Neural progenitor cell (in vitro differentiated cells): ENCODE data around the gene FIG4. TPM values are rescaled to one million over a fixed set of nuclear protein-coding genes. Genes with fewer than 3 reads are reported as not detected.

Source experiments
- DNase-seq: peaks from one replicate; pipeline ENCODE4 v3.0.0-alpha.2; 2016; ENCODE audit warnings: low spot score
- H2AFZ ChIP-seq: fragments of 200-600 bp; sonication (generic); replicated peaks from 2 replicates; pipeline ENCODE4 v1.6.1; 2016; ENCODE audit warnings: antibody characterized with exemption
- H3F3A ChIP-seq: fragments of 200-600 bp; sonication (generic); 2 replicates; pipeline ENCODE4 v1.6.1; 2016; ENCODE audit warnings: antibody characterized with exemption, low read depth
- H3K27ac ChIP-seq: fragments of 200-600 bp; sonication (generic); 2 replicates; pipeline ENCODE4 v1.5.1; 2016; ENCODE audit warnings: mild to moderate bottlenecking
- H3K27me3 ChIP-seq: fragments of 200-600 bp; sonication (generic); 2 replicates; pipeline ENCODE4 v1.6.1; 2016; ENCODE audit warnings: mild to moderate bottlenecking, moderate library complexity
- H3K36me3 ChIP-seq: fragments of 200-600 bp; sonication (generic); 2 replicates; pipeline ENCODE4 v1.5.1; 2016
- H3K4me1 ChIP-seq: fragments of 200-600 bp; sonication (generic); 2 replicates; pipeline ENCODE4 v1.6.1; 2016; ENCODE audit warnings: mixed run types
- H3K4me2 ChIP-seq: fragments of 200-600 bp; sonication (generic); 2 replicates; pipeline ENCODE4 v1.6.1; 2016
- H3K4me3 ChIP-seq: fragments of 200-600 bp; sonication (generic); 2 replicates; pipeline ENCODE4 v1.5.1; 2016
- H3K79me2 ChIP-seq: fragments of 200-600 bp; sonication (generic); 2 replicates; pipeline ENCODE4 v1.6.1; 2016; ENCODE audit warnings: low read depth
- H3K9ac ChIP-seq: fragments of 200-600 bp; sonication (generic); 2 replicates; pipeline ENCODE4 v1.6.1; 2016
- H3K9me3 ChIP-seq: fragments of 200-600 bp; sonication (generic); 2 replicates; pipeline ENCODE4 v1.5.1; 2016; ENCODE audit warnings: low read depth
- H4K20me1 ChIP-seq: fragments of 200-600 bp; sonication (generic); 2 replicates; pipeline ENCODE4 v1.6.1; 2016; ENCODE audit warnings: low read depth
- H3K27ac Mint-ChIP-seq: 3 replicates; pipeline ENCODE4 v1.8.0; 2021; ENCODE audit warnings: mixed read lengths
- H3K27me3 Mint-ChIP-seq: 2 replicates; pipeline ENCODE4 v1.8.0; 2022; ENCODE audit warnings: low read depth, mild to moderate bottlenecking, inconsistent platforms, moderate library complexity, mixed read lengths; ENCODE audit not compliant: insufficient read depth
- H3K36me3 Mint-ChIP-seq: 3 replicates; pipeline ENCODE4 v1.8.0; 2021; ENCODE audit warnings: mixed read lengths
- H3K4me1 Mint-ChIP-seq: 3 replicates; pipeline ENCODE4 v1.8.0; 2021; ENCODE audit warnings: mixed read lengths
- H3K4me3 Mint-ChIP-seq: 3 replicates; pipeline ENCODE4 v1.8.0; 2021; ENCODE audit warnings: mild to moderate bottlenecking, moderate library complexity, mixed read lengths
- H3K9me3 Mint-ChIP-seq: 3 replicates; pipeline ENCODE4 v1.8.0; 2020; ENCODE audit warnings: mixed read lengths
- EZH2 ChIP-seq: fragments of 200-600 bp; sonication (generic); IDR thresholded peaks from 2 replicates; pipeline ENCODE4 v1.6.1; 2017; ENCODE audit warnings: antibody characterized with exemption, mild to moderate bottlenecking, moderate library complexity
- EZH2phosphoT487 ChIP-seq: fragments of 200-600 bp; sonication (generic); IDR thresholded peaks from 2 replicates; pipeline ENCODE4 v1.6.1; 2017; ENCODE audit warnings: antibody characterized with exemption
- total RNA-seq: library from RNA; depleted of rRNA; stranded (reverse); fragments of >200 nt; gene quantifications from 2 replicates; pipeline ENCODE4 v1.2.3, GENCODE V29; 2015; ENCODE audit warnings: low replicate concordance
- TF ChIP-seq, protein P1 (sequence below): fragments of 200-600 bp; sonication (generic); IDR thresholded peaks from 2 replicates; pipeline ENCODE4 v1.5.1; 2017; ENCODE audit warnings: antibody characterized with exemption, mild to moderate bottlenecking

Gene FIG4
- total RNA-seq, 1 donor from 2014 or later, result 51.3 TPM

DNA sequence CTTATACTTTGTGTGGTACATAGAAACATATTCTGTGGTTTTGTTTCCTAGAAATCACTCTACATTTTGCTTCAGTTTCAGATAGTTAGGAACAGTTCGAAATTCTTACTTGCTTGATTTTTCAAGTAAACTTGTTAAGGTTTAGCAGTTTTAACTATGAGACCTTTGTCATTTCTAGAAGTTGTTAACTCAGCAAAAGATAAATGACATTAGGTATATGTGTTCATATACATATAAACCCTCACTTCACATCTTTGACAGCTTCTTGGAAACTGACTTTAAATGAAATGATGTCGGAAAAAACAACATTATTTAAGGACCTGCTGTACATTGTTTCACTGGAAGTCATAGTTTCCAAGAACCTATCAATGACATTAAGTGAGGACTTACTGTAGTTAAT is 96.2 kb downstream of the FIG4 start:
- Histone ChIP-seq H3K4me3 (no peak overlapping the region), H3K79me2 (no peaks in the 10 kb centered on the region), H3K27ac (no peak overlapping the region), H3K27me3 (no peaks in the 10 kb centered on the region), H3K4me1 (no peaks in the 10 kb centered on the region), H3F3A (no peaks in the 10 kb centered on the region), H3K4me2 (no peak overlapping the region), H3K9me3 (no peaks in the 10 kb centered on the region), H3K9ac (no peak overlapping the region), H2AFZ (no peak overlapping the region), H3K36me3 (no peaks in the 10 kb centered on the region), H4K20me1 (no peaks in the 10 kb centered on the region)
- H3K36me3 Mint-ChIP-seq, result peaks cover 15% of the 10 kb centered on the region
- H3K4me3 Mint-ChIP-seq, result no peak overlapping the region
- peaks cover 2% of the 10 kb centered on the region for H3K9me3 Mint-ChIP-seq
- no peak overlapping the region for H3K27ac Mint-ChIP-seq
- TF ChIP-seq EZH2phosphoT487, result no peak
- TF ChIP-seq, protein P1, sequence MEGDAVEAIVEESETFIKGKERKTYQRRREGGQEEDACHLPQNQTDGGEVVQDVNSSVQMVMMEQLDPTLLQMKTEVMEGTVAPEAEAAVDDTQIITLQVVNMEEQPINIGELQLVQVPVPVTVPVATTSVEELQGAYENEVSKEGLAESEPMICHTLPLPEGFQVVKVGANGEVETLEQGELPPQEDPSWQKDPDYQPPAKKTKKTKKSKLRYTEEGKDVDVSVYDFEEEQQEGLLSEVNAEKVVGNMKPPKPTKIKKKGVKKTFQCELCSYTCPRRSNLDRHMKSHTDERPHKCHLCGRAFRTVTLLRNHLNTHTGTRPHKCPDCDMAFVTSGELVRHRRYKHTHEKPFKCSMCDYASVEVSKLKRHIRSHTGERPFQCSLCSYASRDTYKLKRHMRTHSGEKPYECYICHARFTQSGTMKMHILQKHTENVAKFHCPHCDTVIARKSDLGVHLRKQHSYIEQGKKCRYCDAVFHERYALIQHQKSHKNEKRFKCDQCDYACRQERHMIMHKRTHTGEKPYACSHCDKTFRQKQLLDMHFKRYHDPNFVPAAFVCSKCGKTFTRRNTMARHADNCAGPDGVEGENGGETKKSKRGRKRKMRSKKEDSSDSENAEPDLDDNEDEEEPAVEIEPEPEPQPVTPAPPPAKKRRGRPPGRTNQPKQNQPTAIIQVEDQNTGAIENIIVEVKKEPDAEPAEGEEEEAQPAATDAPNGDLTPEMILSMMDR, result no peak
- TF ChIP-seq EZH2, result no peak
- H3K27me3 Mint-ChIP-seq, result no peaks in the 10 kb centered on the region
- DNase-seq, result no peak
- H3K4me1 Mint-ChIP-seq, result peaks cover 7% of the 10 kb centered on the region

DNA sequence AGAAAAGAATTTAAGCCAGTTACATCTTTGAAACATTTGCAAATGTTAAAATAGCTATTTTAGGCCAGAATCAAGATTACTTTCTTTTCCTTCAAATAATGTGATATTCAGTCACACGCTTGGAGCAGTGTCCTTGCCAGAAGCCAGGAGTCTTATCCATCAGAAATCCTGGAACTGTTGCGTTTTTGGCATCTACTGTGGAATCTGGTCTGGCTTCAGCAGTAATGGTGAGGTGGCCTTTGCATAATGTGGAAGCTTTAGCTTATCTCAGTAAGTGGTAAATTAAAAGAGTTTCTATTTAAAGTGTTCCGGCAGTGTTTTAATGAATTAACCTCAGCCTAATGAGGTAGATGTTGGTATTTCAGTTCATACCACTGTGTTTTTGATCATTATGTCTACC is 97.6 kb downstream of the FIG4 start:
- no peaks in the 10 kb centered on the region for H3F3A ChIP-seq
- no peak overlapping the region for H3K27ac ChIP-seq
- no peak overlapping the region for H3K9ac ChIP-seq
- Mint-ChIP-seq H3K9me3 (peaks cover 2% of the 10 kb centered on the region), H3K36me3 (peaks cover 15% of the 10 kb centered on the region), H3K27me3 (no peaks in the 10 kb centered on the region), H3K4me3 (no peak overlapping the region), H3K27ac (no peak overlapping the region), H3K4me1 (peaks cover 7% of the 10 kb centered on the region)
- H4K20me1 ChIP-seq, result no peaks in the 10 kb centered on the region
- no peaks in the 10 kb centered on the region for H3K36me3 ChIP-seq
- no peak for DNase-seq
- no peak overlapping the region for H3K4me2 ChIP-seq
- no peaks in the 10 kb centered on the region for H3K79me2 ChIP-seq
- no peak overlapping the region for H2AFZ ChIP-seq
- TF ChIP-seq EZH2 (no peak), EZH2phosphoT487 (no peak)
- TF ChIP-seq, protein P1, result no peak
- no peaks in the 10 kb centered on the region for H3K9me3 ChIP-seq
- no peaks in the 10 kb centered on the region for H3K27me3 ChIP-seq
- H3K4me3 ChIP-seq, result no peak overlapping the region
- no peaks in the 10 kb centered on the region for H3K4me1 ChIP-seq

DNA sequence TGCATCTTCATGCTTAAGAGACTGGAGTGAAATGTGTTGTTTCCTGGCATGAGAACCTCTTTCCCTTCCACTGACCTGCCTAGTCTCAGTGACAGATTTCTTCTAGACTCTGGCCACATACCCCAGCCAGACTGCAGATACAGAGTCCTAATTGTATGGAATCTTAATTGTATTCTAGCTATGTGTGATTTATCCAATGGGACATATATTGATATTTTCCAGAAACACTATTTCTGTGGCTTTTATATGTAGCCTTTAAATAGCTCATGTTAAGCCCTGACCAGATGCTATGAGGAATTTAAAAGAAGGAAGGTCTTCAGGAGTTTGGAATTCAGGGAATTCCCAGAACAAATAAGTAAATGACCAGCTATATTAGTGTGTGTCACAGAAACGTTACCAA is 99.0 kb downstream of the FIG4 start:
- Histone ChIP-seq H2AFZ (no peak overlapping the region), H3K9me3 (no peaks in the 10 kb centered on the region), H3K4me3 (no peak overlapping the region), H3K4me2 (no peak overlapping the region), H4K20me1 (no peaks in the 10 kb centered on the region), H3K27me3 (no peaks in the 10 kb centered on the region), H3K36me3 (no peaks in the 10 kb centered on the region), H3K79me2 (no peaks in the 10 kb centered on the region), H3K27ac (no peak overlapping the region), H3K4me1 (no peaks in the 10 kb centered on the region), H3F3A (no peaks in the 10 kb centered on the region), H3K9ac (no peak overlapping the region)
- H3K27me3 Mint-ChIP-seq, result no peaks in the 10 kb centered on the region
- H3K9me3 Mint-ChIP-seq, result peaks cover 2% of the 10 kb centered on the region
- H3K27ac Mint-ChIP-seq, result no peak overlapping the region
- no peak for DNase-seq
- H3K4me3 Mint-ChIP-seq, result no peak overlapping the region
- peaks cover 7% of the 10 kb centered on the region for H3K4me1 Mint-ChIP-seq
- H3K36me3 Mint-ChIP-seq, result peaks cover 14% of the 10 kb centered on the region
- TF ChIP-seq EZH2phosphoT487 (no peak), EZH2 (no peak)
- TF ChIP-seq, protein P1, result no peak

DNA sequence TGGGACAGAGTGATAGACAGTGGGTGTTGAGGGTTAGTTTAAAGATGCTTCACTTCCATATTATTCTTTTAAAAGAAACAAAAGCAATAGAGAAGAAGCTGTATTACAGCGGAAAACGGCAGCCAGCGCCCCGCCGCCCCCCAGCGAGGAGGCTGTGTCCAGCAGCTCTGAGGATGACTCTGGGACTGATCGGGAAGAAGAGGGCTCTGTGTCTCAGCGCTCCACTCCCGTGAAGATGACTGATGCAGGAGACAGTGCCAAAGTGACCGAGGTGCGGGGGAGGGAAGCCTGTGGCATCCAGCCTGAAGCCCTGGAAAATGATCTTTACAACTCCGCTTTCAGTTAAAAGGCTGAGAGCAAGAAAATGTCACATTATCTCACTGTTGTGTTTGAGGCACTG is 100.2 kb downstream of the FIG4 start:
- Histone ChIP-seq H3F3A (no peaks in the 10 kb centered on the region), H3K4me3 (no peak overlapping the region), H3K4me1 (no peaks in the 10 kb centered on the region), H3K36me3 (no peaks in the 10 kb centered on the region), H3K9ac (no peak overlapping the region), H3K4me2 (no peak overlapping the region), H3K27me3 (no peaks in the 10 kb centered on the region), H3K27ac (no peak overlapping the region), H3K9me3 (no peaks in the 10 kb centered on the region), H3K79me2 (no peaks in the 10 kb centered on the region), H2AFZ (no peak overlapping the region), H4K20me1 (no peaks in the 10 kb centered on the region)
- Mint-ChIP-seq H3K4me3 (no peak overlapping the region), H3K9me3 (peaks cover 2% of the 10 kb centered on the region), H3K36me3 (peaks cover 7% of the 10 kb centered on the region), H3K4me1 (peaks cover 14% of the 10 kb centered on the region), H3K27me3 (no peaks in the 10 kb centered on the region), H3K27ac (no peak overlapping the region)
- TF ChIP-seq EZH2 (no peak), EZH2phosphoT487 (no peak)
- TF ChIP-seq, protein P1, result no peak
- DNase-seq, result peak; percentile 20
